K562 (cell line): ENCODE measurements around the gene NETO1. TPM values are rescaled to one million over a fixed set of nuclear protein-coding genes. Genes with fewer than 3 reads are reported as not detected.

Experiments
- ATAC-seq: fragments of 200-7000 bp; cut with Tn5 transposase; 3 replicates; pipeline ENCODE4 v1.9.1; 2020; ENCODE audit warnings: moderate library complexity
- BruUV-seq: library from RNA; stranded (reverse); fragments of 400-500 nt; replicated peaks from 2 replicates; lab custom pipeline; 2021; lab: Mats Ljungman, UMichigan
- CTCF ChIA-PET: fragments of 300-600 bp; formaldehyde crosslinking; extraction: SDS; loops from one replicate; lab custom pipeline; 2021; ENCODE audit warnings: low intra/inter-chr PET ratio; lab: Yijun Ruan, JAX
- POLR2A ChIA-PET: fragments of 300-600, 350-650 bp; sonication (Branson Sonifier 250); formaldehyde crosslinking; extraction: SDS; loops from one replicate; lab custom pipeline; 2021; ENCODE audit warnings: antibody characterized with exemption, inconsistent platforms; lab: Yijun Ruan, JAX
- DNase-seq, 4 experiments: peaks; one replicate each; pipeline versions ENCODE4 v3.0.0 to v3.0.0-alpha.2; 2011 to 2018; ENCODE audit warnings: low spot score in 3 of 4, mixed read lengths in 3 of 4; ENCODE audit errors: extremely low read depth in 1 of 4
- FAIRE-seq: peaks from 2 replicates; lab custom pipeline; 2011; peaks lifted over from hg19 to GRCh38; lab: Jason Lieb, UNC
- H2AFZ ChIP-seq: 2 replicates; pipeline ENCODE4 v1.6.0; 2011; ENCODE audit warnings: low read depth, low read length, control low read depth, inconsistent platforms
- H3K27ac ChIP-seq: fragments of 200-600 bp; 3 replicates; pipeline ENCODE4 v1.8.0; 2011; ENCODE audit warnings: low read depth, mild to moderate bottlenecking, control low read depth, inconsistent platforms, low read length, moderate library complexity, mixed read lengths; ENCODE audit errors: extremely low read depth
- H3K27me3 ChIP-seq, 2 experiments: fragments of 300-600 bp in 1 of 2; 2 replicates in 1 of 2; 3 replicates in 1 of 2; pipeline versions ENCODE4 v1.6.0 to v1.8.0; 2011; ENCODE audit warnings: inconsistent platforms in 2 of 2, low read length in 2 of 2, mild to moderate bottlenecking in 1 of 2, mixed read lengths in 1 of 2, moderate library complexity in 1 of 2; ENCODE audit not compliant: control insufficient read depth in 2 of 2, insufficient read depth in 2 of 2
- H3K36me3 ChIP-seq: fragments of 300-600 bp; 3 replicates; pipeline ENCODE4 v1.8.0; 2011; ENCODE audit warnings: mild to moderate bottlenecking, low read length, inconsistent platforms; ENCODE audit not compliant: control insufficient read depth, insufficient read depth
- H3K4me1 ChIP-seq, 2 experiments: fragments of 200-600 bp in 1 of 2; replicated peaks in 1 of 2; 2 replicates in 1 of 2; 3 replicates in 1 of 2; pipeline versions ENCODE4 v1.5.1 to v1.8.0; 2011; ENCODE audit warnings: inconsistent platforms in 2 of 2, low read length in 2 of 2, mild to moderate bottlenecking in 1 of 2, mixed read lengths in 1 of 2, moderate library complexity in 1 of 2; ENCODE audit not compliant: control insufficient read depth in 2 of 2, insufficient read depth in 2 of 2
- H3K4me2 ChIP-seq: 2 replicates; pipeline ENCODE4 v1.6.1; 2011; ENCODE audit warnings: low read length, control low read depth, inconsistent platforms, mixed read lengths; ENCODE audit not compliant: insufficient read depth
- H3K4me3 ChIP-seq: fragments of 200-600 bp; sonication (generic), shearing (Covaris generic); 2 replicates; pipeline ENCODE4 v1.5.1; 2016; ENCODE audit warnings: control low read depth, inconsistent platforms
- H3K79me2 ChIP-seq: fragments of 200-600 bp; 3 replicates; pipeline ENCODE4 v1.8.0; 2011; ENCODE audit warnings: low read length, inconsistent platforms; ENCODE audit not compliant: control insufficient read depth, insufficient read depth
- H3K9ac ChIP-seq, 2 experiments: 2 replicates each; pipeline versions ENCODE4 v1.6.0 to v1.6.1; 2011; ENCODE audit warnings: low read depth in 2 of 2, low read length in 2 of 2, control low read depth in 1 of 2, inconsistent platforms in 1 of 2, mild to moderate bottlenecking in 1 of 2, mixed read lengths in 1 of 2; ENCODE audit not compliant: insufficient read depth in 1 of 2
- H3K9me1 ChIP-seq: one replicate; pipeline ENCODE4 v1.6.0; 2011; ENCODE audit warnings: inconsistent platforms, mild to moderate bottlenecking, low read length, moderate library complexity; ENCODE audit not compliant: control insufficient read depth, insufficient read depth
- H3K9me3 ChIP-seq: replicated peaks from 2 replicates; pipeline ENCODE4 v1.5.1; 2011; ENCODE audit warnings: low read depth, low read length, inconsistent platforms; ENCODE audit not compliant: control insufficient read depth, insufficient read depth
- H4K20me1 ChIP-seq: replicated peaks from 2 replicates; pipeline ENCODE4 v1.6.1; 2011; ENCODE audit warnings: low read length, inconsistent platforms, mixed read lengths; ENCODE audit not compliant: control insufficient read depth, insufficient read depth
- CEBPB ChIP-seq: fragments of 450-650 bp; IDR thresholded peaks from 2 replicates; pipeline ENCODE4 v1.6.1; 2016; ENCODE audit warnings: missing genetic modification characterization, missing compliant biosample characterization
- CHD7 ChIP-seq: fragments of 200-600 bp; sonication (generic); IDR thresholded peaks from one replicate; pipeline ENCODE4 v1.6.1; 2012; ENCODE audit warnings: mild to moderate bottlenecking, low read depth, low read length, inconsistent platforms
- DNMT1 ChIP-seq: fragments of 450-650 bp; IDR thresholded peaks from 2 replicates; pipeline ENCODE4 v1.6.1; 2016; ENCODE audit warnings: antibody characterized with exemption, mild to moderate bottlenecking
- NBN ChIP-seq: fragments of 450-650 bp; IDR thresholded peaks from 2 replicates; pipeline ENCODE4 v1.6.1; 2016; ENCODE audit warnings: low read depth, mild to moderate bottlenecking
- SMAD1 ChIP-seq: fragments of 150-350 bp; IDR thresholded peaks from 2 replicates; pipeline ENCODE4 v1.6.1; 2014; ENCODE audit warnings: low read length, low read depth; ENCODE audit not compliant: partially characterized antibody
- ZBED1 ChIP-seq: IDR thresholded peaks from 2 replicates; pipeline ENCODE4 v1.6.1; 2014
- ZNF589 ChIP-seq: fragments of 200-800 bp; sonication (Bioruptor generic); IDR thresholded peaks from 2 replicates; pipeline ENCODE4 v1.6.1; 2016; ENCODE audit warnings: low read depth, missing genetic modification characterization, missing compliant biosample characterization
- WGBS: fragments of 100-300 bp; shearing (Covaris generic); methylation state at CpG from one replicate; pipeline ENCODE4 v1.1.6; 2016; ENCODE audit warnings: low coverage, mixed read lengths; ENCODE audit not compliant: insufficient coverage; ENCODE audit errors: missing lambda C conversion rate; 5-methylcytosine and 5-hydroxymethylcytosine counted together
- in situ Hi-C: fragments of 300-500 bp; cut with MboI; formaldehyde crosslinking; loops from 4 replicates; pipeline ENCODE4 v1.15.0; 2018; ENCODE audit warnings: inconsistent platforms, mixed read lengths
- intact Hi-C: fragments of 100-400 bp; cut with micrococcal nuclease; formaldehyde crosslinking; loops from 2 replicates; pipeline ENCODE4 v1.14.2; 2022
- polyA plus RNA-seq, 8 experiments: library from polyadenylated mRNA; depleted of rRNA in 4 of 8; stranded (reverse) in 5 of 8; unstranded in 3 of 8; fragments of >200 nt; fragmentation: Nextera tagmentation in 2 of 8; fragmentation: Illumina TruSeq in 1 of 8; extraction: Ambion mirVana in 2 of 8; extraction: Trizol in 1 of 8; gene quantifications; 2 replicates each; pipeline versions ENCODE4 v1.2.1 to v1.2.3, GENCODE V29; 2011 to 2014; ENCODE audit warnings: inconsistent platforms in 1 of 8, missing spikeins in 1 of 8
- total RNA-seq, 7 experiments: library from RNA; depleted of rRNA in 6 of 7; stranded (reverse); fragments of >200 nt in 6 of 7; fragmentation: Illumina TruSeq in 2 of 7; extraction: Trizol in 2 of 7; gene quantifications; 2 replicates each; pipeline versions ENCODE4 v1.2.1 to v1.2.3, GENCODE V29; 2011 to 2021; ENCODE audit warnings: low replicate concordance in 1 of 7

Gene NETO1
- total and polyA plus RNA-seq, 9 of the 15 experiments (the other 6 are each of a cell fraction or from before 2014, with no cell fraction given) = not detected

DNA sequence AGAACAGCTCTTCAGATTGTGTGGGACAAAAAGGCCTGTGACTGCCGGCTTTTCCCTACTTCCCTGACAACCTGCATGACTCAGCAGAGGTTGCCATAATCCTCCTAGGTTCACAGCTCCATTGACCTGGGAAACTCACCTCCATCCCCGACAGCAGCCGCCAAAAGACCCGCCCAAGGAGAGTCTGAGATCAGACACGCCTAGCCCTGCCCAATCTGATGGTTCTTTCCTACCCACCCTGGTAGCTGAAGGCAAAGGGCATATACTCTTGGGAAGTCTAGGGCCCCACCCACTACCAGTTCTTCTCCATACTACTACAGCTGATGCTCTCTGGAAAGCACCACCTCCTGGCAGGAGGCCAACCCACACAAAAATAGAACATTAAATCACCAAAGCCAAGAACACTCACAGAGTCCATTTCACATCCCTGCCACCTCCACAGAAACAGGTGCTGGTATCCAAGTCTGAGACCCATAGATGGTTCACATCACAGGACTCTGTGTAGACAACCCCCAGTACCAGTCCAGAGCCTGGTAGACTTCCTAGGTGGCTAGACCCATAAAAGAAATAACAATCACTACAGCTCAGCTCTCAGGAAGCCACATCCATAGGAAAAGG lies 140.6 kb downstream of the NETO1 start:
- no peak for FAIRE-seq
- Histone ChIP-seq H3K4me3 (no peak overlapping the region), H3K9me1 (no peaks in the 10 kb centered on the region), H3K9me3 (no peaks in the 10 kb centered on the region), H3K9ac (no peak overlapping the region), H3K4me2 (no peak overlapping the region), H3K27me3 (no peaks in the 10 kb centered on the region), H4K20me1 (no peaks in the 10 kb centered on the region), H3K27ac (no peak overlapping the region), H3K79me2 (no peaks in the 10 kb centered on the region), H3K36me3 (no peaks in the 10 kb centered on the region), H3K4me1 (no peaks in the 10 kb centered on the region), H2AFZ (no peak overlapping the region)
- 0% methylated on average over 1 of the region's 5 CpGs for WGBS
- intact Hi-C loops (no loop called here), in situ Hi-C loops (no loop called here)
- ChIA-PET CTCF (no interaction called here), POLR2A (no interaction called here)
- no TSS peak for BruUV-seq
- no peak for DNase-seq
- ATAC-seq = no peak
- no peak for TF ChIP-seq SMAD1
- no peak for TF ChIP-seq ZBED1
- no peak for TF ChIP-seq ZNF589
- no peak for TF ChIP-seq NBN
- no peak for TF ChIP-seq CHD7
- TF ChIP-seq CEBPB (tag) = no peak
- TF ChIP-seq DNMT1 = no peak
